DMS153 treated with DMSO at 0.1 percent for 48 hours (cell line): ENCODE results near the gene C2CD2.

Experiments
- DNase-seq: peaks from one replicate; lab custom pipeline; 2025; ENCODE audit not compliant: unreplicated experiment; lab: John Stamatoyannopoulos, UW

The C2CD2 gene

GRCh38 chr21:41868062-41868710, 85.6 kb downstream of the C2CD2 start:
- no peak for DNase-seq

GRCh38 chr21:41867313-41867712, 86.5 kb downstream of the C2CD2 start:
- no peak for DNase-seq

- DNase-seq = no peak
Measured at GRCh38 chr21:41866274-41866809, 87.5 kb downstream of the C2CD2 start.

GRCh38 chr21:41865002-41865777, 88.6 kb downstream of the C2CD2 start:
- no peak for DNase-seq

GRCh38 chr21:41864311-41865001, 89.4 kb downstream of the C2CD2 start:
- no peak for DNase-seq

GRCh38 chr21:41863439-41863740, 90.4 kb downstream of the C2CD2 start:
- DNase-seq = no peak

- no peak for DNase-seq
Measured at GRCh38 chr21:41861987-41862386, 91.8 kb downstream of the C2CD2 start.

- DNase-seq = no peak
Measured at GRCh38 chr21:41861255-41861654, 92.6 kb downstream of the C2CD2 start.

GRCh38 chr21:41859297-41859980, 94.4 kb downstream of the C2CD2 start:
- no peak for DNase-seq

- DNase-seq = no peak
Measured at GRCh38 chr21:41858466-41859296, 95.1 kb downstream of the C2CD2 start.

- DNase-seq = no peak
Measured at GRCh38 chr21:41857771-41858300, 96.0 kb downstream of the C2CD2 start.

- DNase-seq = no peak
Measured at GRCh38 chr21:41856572-41856971, 97.2 kb downstream of the C2CD2 start.

- no peak for DNase-seq
Measured at GRCh38 chr21:41854426-41854995, 99.3 kb downstream of the C2CD2 start.

- DNase-seq = no peak
Measured at GRCh38 chr21:41852929-41853320, 100.9 kb downstream of the C2CD2 start.

GRCh38 chr21:41852151-41852928, 101.5 kb downstream of the C2CD2 start:
- no peak for DNase-seq

- DNase-seq = no peak
Measured at GRCh38 chr21:41851090-41851790, 102.6 kb downstream of the C2CD2 start.

GRCh38 chr21:41850085-41850484, 103.7 kb downstream of the C2CD2 start:
- DNase-seq = no peak

GRCh38 chr21:41848958-41849580, 104.7 kb downstream of the C2CD2 start:
- no peak for DNase-seq
